ENCODE measurements around the gene IQSEC1. TPM values are rescaled to one million over a fixed set of nuclear protein-coding genes. Genes with fewer than 3 reads are reported as not detected.
"Not testable (repeated sequence)": the region's sequence is repeated elsewhere in the genome, so short reads cannot be mapped to it uniquely, and the experiment has no call there.

The IQSEC1 gene
- total RNA-seq, 1 experiment from 2014 or later = 4.9 TPM

- H3K9me3 ChIP-seq = no peaks in the 10 kb centered on the region
These were observed 189.0 kb downstream of the IQSEC1 start for GRCh38 chr3:12884186-12884680.

DNA sequence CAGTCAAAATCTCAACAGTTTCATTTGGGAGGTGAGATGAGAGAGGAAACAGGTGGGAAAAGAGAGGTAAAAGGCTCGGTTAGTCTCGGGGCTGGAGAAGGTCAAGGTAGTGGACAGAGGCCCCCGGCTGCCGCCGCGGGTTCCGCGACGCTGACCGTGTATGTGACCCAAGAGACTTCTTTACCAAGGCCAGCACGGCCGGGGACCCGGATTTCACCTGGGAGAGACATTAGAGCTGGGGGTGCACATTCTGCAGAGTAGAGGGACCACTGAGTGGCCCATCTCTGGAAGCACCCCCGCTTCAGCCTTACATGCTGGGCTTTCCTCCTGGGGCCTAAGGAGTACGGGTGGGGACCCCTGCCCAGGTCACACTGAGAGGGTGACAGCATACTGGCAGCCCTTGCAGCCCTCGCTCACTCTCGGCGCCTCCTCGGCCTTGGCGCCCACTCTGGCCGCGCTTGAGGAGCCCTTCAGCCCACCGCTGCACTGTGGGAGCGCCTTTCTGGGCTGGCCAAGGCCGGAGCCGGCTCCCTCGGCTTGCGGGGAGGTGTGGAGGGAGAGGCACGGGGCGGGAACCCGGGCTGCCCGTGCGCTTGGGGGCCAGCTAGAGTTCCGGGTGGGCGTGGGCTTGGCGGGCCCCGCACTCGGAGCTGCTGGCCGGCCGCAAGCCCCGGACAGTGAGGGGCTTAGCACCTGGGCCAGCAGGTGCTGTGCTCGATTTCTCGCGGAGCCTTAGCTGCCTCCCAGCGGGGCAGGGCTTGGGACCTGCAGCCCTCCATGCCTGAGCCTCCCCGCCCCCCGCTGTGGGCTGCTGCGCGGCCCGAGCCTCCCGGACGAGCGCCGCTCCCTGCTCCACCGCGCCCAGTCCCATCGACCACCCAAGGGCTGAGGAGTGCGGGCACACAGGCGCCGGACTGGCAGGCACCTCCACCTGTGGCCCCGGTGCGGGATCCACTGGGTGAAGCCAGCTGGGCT lies 190.6 kb downstream of the IQSEC1 start:
- no peaks in the 10 kb centered on the region for H3K9me3 ChIP-seq
- H3K36me3 ChIP-seq = no peaks in the 10 kb centered on the region

More at GRCh38 chr3:12884186-12884680, 189.0 kb downstream of the IQSEC1 start:
- Histone ChIP-seq H3K4me3 (no peak overlapping the region), H3K27me3 (no peaks in the 10 kb centered on the region), H3K36me3 (no peaks in the 10 kb centered on the region)
- DNase-seq = no peak

GRCh38 chr3:12881858-12882257 lies 191.4 kb downstream of the IQSEC1 start:
- DNase-seq, H3K4me3 ChIP-seq, H3K36me3 ChIP-seq, H3K27me3 ChIP-seq, H3K9me3 ChIP-seq: not testable (repeated sequence)

More for the DNA sequence above, 190.6 kb downstream of the IQSEC1 start:
- Histone ChIP-seq H3K4me3 (no peak overlapping the region), H3K27me3 (no peaks in the 10 kb centered on the region)
- no peak for DNase-seq

- Histone ChIP-seq H3K9me3 (no peaks in the 10 kb centered on the region), H3K27me3 (no peaks in the 10 kb centered on the region), H3K36me3 (no peaks in the 10 kb centered on the region), H3K4me3 (no peak overlapping the region)
- DNase-seq = no peak
These were observed 193.9 kb downstream of the IQSEC1 start for GRCh38 chr3:12879191-12879815.

GRCh38 chr3:12878758-12879157 lies 194.5 kb downstream of the IQSEC1 start:
- H3K27me3 ChIP-seq, H3K4me3 ChIP-seq, DNase-seq, H3K9me3 ChIP-seq, H3K36me3 ChIP-seq: not testable (repeated sequence)

- Histone ChIP-seq H3K27me3 (no peaks in the 10 kb centered on the region), H3K4me3 (no peak overlapping the region), H3K9me3 (no peaks in the 10 kb centered on the region), H3K36me3 (no peaks in the 10 kb centered on the region)
- DNase-seq = no peak
These were observed 195.1 kb downstream of the IQSEC1 start for GRCh38 chr3:12878141-12878574.

GRCh38 chr3:12877040-12877439 lies 196.2 kb downstream of the IQSEC1 start:
- Histone ChIP-seq H3K4me3 (no peak overlapping the region), H3K36me3 (no peaks in the 10 kb centered on the region), H3K27me3 (no peaks in the 10 kb centered on the region), H3K9me3 (no peaks in the 10 kb centered on the region)
- DNase-seq = no peak

- DNase-seq = no peak
- Histone ChIP-seq H3K9me3 (no peaks in the 10 kb centered on the region), H3K27me3 (no peaks in the 10 kb centered on the region), H3K36me3 (no peaks in the 10 kb centered on the region), H3K4me3 (no peak overlapping the region)
These were observed 197.1 kb downstream of the IQSEC1 start for GRCh38 chr3:12875857-12876836.

GRCh38 chr3:12871404-12871983 lies 201.7 kb downstream of the IQSEC1 start:
- Histone ChIP-seq H3K27me3 (no peaks in the 10 kb centered on the region), H3K4me3 (no peak overlapping the region), H3K36me3 (no peaks in the 10 kb centered on the region), H3K9me3 (no peaks in the 10 kb centered on the region)
- no peak for DNase-seq

GRCh38 chr3:12870942-12871341 lies 202.3 kb downstream of the IQSEC1 start:
- no peak overlapping the region for H3K4me3 ChIP-seq
- peak; percentile 67 for DNase-seq
- no peaks in the 10 kb centered on the region for H3K27me3 ChIP-seq
- H3K9me3 ChIP-seq = no peaks in the 10 kb centered on the region
- H3K36me3 ChIP-seq = no peaks in the 10 kb centered on the region

DNA sequence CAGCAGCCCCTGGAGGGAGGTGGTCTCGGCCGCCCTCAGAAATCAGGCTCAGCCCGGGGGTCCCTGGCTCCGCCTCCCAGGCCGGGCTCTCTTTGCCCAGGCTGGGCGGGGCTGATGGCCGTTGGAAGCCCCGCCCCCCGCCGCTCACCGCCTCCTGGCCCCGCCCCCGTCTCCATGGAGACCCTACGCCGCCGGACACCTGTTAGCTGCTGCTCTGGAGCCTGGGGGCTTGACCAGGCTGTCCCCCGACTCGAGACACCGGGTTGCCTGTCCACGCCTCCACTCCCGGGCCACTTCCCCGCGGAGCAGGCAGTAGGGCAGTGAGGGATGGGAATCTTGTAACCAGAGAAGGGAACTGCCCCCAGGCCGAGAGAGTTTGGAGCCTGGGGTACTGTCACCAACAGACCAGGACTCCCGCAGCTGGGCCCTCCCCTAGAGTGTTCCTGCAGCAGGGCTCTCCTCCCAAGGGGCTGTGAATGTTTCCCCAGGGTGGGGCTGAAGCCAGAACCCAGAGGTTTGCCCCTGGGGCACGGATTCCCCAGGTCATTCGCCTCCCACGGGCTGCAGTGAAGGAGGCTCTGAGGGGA lies 204.1 kb downstream of the IQSEC1 start:
- Histone ChIP-seq H3K9me3 (peaks cover 2% of the 10 kb centered on the region; the same call in 1 of the 2 replicates), H3K4me3 (no peak overlapping the region), H3K27me3 (no peaks in the 10 kb centered on the region), H3K36me3 (no peaks in the 10 kb centered on the region)
- no peak for DNase-seq

DNA sequence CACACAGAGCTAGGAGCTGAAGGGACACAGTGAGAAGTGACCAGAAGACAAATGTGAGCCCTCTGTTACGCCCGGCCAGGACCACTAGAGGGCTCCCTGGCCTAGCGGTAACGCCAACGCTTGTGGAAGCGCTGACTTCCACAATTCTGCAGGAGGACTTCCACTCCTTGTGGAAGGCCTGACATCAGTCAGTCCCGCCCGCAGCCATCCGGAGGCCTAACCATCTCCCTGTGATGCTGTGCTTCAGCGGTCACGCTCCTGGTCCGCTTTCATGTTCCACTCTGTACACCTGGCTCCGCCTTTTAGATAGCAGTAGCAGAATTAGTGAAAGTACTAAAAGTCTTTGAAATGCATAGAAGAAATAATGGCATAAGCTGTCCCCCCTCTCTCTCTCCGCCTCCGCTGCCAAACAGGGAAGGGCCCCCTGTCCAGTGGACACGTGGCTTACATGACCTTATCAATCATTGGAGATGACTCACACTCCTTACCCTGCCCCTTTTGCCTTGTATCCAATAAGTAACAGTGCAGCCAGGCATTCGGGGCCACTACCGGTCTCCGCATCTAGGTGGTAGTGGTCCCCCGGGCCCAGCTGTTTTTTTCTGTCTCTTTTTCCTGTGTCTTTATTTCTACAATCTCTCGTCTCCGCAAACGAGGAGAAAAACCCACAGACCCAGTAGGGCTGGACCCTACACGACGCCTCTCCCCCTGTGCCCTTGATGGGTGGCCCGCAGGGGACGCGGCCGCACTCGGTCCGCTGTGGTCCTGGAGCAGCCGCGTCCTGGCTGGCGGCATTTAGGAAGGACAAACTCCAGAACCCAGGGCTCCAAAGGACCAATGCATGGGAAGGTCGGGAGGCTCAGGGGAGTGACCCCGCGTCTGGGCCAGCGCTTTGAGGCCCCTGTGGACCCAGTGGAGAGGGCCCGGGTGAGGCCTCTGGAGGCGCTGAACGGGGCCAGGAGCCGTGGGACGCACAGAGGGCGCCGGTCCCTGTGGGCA lies 204.9 kb downstream of the IQSEC1 start:
- Histone ChIP-seq H3K4me3 (no peak overlapping the region), H3K36me3 (no peaks in the 10 kb centered on the region), H3K9me3 (peaks cover 2% of the 10 kb centered on the region; the same call in 1 of the 2 replicates), H3K27me3 (no peaks in the 10 kb centered on the region)
- peak; percentile 71 for DNase-seq

- no peak for DNase-seq
- Histone ChIP-seq H3K4me3 (no peak overlapping the region), H3K9me3 (peaks cover 2% of the 10 kb centered on the region; the same call in 1 of the 2 replicates)
These were observed 206.4 kb downstream of the IQSEC1 start for GRCh38 chr3:12866836-12867235.

DNA sequence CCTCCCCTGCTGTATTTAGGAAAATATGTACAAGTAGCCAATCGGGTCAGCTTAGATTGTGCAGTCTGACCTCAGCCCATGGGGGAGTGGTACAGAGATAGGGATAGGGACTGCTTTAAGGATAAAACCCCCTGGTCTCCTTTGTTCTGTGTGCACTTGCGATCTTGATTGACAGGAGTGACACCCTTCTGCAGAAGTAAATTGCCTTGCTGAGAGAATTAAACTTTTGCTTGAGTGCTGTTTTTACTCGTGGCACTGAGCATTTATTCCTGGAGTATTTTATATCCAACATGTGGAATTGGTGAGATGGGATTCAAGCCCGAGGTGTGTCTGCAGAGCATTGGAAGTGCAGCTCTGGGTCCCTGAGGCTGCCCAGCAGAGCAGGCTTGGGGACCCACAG lies 208.0 kb downstream of the IQSEC1 start:
- Histone ChIP-seq H3K9me3 (peaks cover 2% of the 10 kb centered on the region; the same call in 1 of the 2 replicates), H3K36me3 (no peaks in the 10 kb centered on the region), H3K27me3 (no peaks in the 10 kb centered on the region), H3K4me3 (no peak overlapping the region)
- DNase-seq = no peak

More at GRCh38 chr3:12866836-12867235, 206.4 kb downstream of the IQSEC1 start:
- Histone ChIP-seq H3K27me3 (no peaks in the 10 kb centered on the region), H3K36me3 (no peaks in the 10 kb centered on the region)
